Measurements from ENCODE around the gene CDPF1.
"Not testable (repeated sequence)": the region's sequence is repeated elsewhere in the genome, so short reads cannot be mapped to it uniquely, and the experiment has no call there.

Gene CDPF1

DNA sequence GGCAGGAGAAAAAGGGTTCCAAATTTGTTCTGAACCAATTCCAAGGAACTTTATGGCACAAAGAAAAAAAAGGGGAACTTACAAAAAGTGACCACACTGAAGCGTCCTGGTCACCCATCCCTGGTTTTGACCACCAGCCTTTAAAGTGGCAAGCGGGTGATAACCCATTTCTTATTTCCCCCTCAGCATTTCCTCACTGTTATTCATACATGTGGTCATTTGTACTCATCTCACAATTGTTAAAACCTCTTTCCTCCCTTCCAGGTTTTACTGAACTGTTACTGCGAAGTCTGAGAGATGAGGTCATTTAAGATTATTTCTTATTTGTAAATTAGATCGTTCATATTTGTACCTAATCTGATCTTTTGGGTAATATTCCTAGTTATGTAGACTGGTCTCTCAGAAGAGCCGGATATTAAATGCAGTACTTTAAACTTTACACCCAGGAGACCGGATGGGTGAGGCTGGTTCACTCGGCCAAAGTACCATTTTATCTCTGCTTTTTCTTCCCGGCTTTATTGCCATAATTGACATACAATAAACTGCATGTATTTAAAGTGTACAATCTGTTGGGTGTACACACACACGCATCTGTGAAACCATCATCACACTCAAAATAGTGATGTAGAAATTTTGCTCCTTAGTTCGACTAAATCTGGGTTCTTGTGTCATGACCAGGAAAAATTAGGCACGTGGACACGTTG is 47.0 kb downstream of the CDPF1 start:
- H3K4me3 ChIP-seq (ENCODE audit: low read length) = no peak overlapping the region
- TF ChIP-seq, protein P1, sequence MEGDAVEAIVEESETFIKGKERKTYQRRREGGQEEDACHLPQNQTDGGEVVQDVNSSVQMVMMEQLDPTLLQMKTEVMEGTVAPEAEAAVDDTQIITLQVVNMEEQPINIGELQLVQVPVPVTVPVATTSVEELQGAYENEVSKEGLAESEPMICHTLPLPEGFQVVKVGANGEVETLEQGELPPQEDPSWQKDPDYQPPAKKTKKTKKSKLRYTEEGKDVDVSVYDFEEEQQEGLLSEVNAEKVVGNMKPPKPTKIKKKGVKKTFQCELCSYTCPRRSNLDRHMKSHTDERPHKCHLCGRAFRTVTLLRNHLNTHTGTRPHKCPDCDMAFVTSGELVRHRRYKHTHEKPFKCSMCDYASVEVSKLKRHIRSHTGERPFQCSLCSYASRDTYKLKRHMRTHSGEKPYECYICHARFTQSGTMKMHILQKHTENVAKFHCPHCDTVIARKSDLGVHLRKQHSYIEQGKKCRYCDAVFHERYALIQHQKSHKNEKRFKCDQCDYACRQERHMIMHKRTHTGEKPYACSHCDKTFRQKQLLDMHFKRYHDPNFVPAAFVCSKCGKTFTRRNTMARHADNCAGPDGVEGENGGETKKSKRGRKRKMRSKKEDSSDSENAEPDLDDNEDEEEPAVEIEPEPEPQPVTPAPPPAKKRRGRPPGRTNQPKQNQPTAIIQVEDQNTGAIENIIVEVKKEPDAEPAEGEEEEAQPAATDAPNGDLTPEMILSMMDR (conservative IDR thresholded peaks at IDR 0.05; ENCODE audit: low read length) = no peak
- no peak for DNase-seq (ENCODE audit: low read depth)

DNA sequence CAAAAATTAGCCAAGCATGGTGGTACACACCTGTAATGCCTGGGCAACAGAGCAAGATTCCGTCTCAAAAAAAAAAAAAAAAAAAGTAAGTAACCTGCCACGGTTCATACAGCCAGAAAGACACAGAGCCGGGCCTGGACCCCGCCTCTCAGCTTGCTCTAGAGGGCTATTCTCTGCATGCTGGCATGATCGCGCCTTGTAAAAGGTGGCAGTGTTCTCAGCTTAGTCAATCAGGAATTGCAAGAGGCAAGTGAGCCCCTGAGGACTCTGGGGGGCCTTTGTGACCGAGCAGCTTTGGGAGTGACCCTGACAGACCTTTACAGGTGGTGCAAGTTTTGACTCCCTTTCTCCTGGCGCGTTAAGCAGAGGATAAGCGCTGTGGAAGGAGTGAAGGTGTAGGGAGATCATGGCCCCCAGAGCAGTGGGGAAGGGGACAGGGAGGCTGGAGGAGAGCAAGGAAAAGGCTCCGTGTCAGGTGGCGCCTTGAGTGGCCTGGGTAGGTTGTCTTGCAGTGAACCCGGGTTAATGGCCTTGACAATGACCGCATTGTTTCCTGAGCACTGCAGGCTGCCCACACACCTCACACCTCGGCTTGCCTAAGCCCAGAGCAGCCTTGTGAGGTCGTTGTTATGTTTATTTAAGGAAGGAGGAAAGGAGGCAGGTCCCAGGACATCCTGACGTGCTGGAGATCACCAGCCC is 48.9 kb downstream of the CDPF1 start:
- no peak overlapping the region for H3K4me3 ChIP-seq (ENCODE audit: low read length)
- TF ChIP-seq, protein P1 (conservative IDR thresholded peaks at IDR 0.05; ENCODE audit: low read length) = no peak
- no peak for DNase-seq (ENCODE audit: low read depth)

DNA sequence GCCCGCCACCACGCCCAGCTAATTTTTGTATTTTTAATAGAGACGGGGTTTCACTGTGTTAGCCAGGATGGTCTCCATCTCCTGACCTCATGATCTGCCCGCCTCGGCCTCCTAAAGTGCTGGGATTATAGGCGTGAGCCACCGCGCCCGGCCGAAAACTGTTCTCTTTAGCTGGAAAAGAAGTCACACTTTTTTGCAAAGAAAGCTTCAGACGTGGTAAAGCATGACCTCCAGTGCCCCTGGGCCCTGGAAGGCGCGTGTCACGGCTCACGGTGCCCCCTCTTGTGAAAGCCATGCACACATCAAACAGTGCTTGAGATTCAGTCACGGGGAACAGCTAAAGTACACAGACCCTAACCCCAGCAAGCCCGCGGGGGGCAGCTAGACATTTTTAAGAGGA is 51.3 kb downstream of the CDPF1 start:
- DNase-seq (ENCODE audit: low read depth); H3K4me3 ChIP-seq (ENCODE audit: low read length): not testable (repeated sequence)

DNA sequence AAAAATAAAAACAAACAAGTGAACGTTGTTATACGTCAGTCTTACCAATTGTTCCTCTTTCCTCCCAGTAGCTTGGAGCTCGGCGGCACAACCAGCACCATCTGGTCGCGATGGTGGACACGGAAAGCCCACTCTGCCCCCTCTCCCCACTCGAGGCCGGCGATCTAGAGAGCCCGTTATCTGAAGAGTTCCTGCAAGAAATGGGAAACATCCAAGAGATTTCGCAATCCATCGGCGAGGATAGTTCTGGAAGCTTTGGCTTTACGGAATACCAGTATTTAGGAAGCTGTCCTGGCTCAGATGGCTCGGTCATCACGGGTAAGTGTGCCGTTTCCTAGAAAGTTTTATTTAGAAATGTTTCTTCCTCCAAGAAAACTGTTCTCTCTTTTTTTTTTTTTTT is 51.8 kb downstream of the CDPF1 start:
- TF ChIP-seq, protein P1 (conservative IDR thresholded peaks at IDR 0.05; ENCODE audit: low read length) = no peak
- H3K4me3 ChIP-seq (ENCODE audit: low read length) = no peak overlapping the region
- DNase-seq (ENCODE audit: low read depth) = no peak

DNA sequence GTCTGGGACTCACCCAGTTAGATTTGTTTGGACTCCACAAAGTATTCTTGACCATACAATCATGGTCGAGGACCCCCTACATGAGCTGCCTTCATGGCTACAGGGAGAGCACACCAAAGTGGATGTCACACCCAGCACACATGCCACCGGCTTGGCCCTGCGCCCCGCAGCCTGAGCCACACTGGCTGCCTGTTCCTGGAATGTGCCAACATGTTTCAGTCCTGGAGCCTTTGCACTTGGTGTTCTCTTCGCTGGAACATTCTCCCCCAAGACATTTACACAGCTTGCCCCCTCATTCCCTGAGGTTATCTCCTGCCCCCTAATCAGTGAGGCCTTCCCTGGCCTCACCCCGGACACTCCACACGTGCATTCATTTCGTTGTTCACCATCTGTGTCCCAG is 53.8 kb downstream of the CDPF1 start:
- no peak for DNase-seq (ENCODE audit: low read depth)
- TF ChIP-seq, protein P1 (conservative IDR thresholded peaks at IDR 0.05; ENCODE audit: low read length) = no peak
- no peak overlapping the region for H3K4me3 ChIP-seq (ENCODE audit: low read length)

DNA sequence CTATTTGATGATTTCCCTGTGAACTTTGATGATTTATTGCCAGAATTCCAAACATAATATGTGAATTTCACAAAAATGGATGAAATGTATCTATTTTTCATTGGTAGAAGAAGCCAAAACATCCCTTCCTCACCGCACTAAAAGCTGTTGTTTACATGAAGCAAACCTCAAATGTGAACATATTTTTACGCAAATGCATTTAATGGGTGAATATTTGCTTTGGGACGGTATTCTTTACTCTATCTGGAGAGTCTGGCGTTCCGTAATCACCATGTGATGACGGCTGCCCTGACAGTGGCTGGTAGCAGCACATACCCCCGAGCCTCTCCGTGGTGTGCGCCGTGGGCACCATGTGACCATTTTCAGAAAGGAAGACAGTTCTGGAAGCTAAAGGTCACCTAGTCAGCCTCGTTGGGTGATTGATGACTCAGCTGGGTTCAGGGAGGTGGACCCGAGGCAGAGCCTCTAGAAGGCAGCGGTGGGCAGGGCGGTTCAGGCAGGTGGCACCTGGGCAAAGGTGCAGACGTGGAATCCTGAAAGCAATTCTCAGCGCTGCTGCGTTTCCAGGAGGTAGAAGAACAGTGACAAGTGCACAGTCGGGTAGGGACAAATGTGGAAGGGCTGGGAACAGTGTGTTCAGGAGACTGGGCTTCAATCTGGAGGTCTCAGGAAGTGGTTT is 54.5 kb downstream of the CDPF1 start:
- DNase-seq (ENCODE audit: low read depth) = no peak
- TF ChIP-seq, protein P1 (conservative IDR thresholded peaks at IDR 0.05; ENCODE audit: low read length) = no peak
- no peak overlapping the region for H3K4me3 ChIP-seq (ENCODE audit: low read length)

All from AG10803 (cell line).